H1 (cell line): ENCODE data around the gene HIVEP3. TPM values are rescaled to one million over a fixed set of nuclear protein-coding genes. Genes with fewer than 3 reads are reported as not detected.

Experiments
- EGR1 ChIP-seq: IDR thresholded peaks from 2 replicates; pipeline ENCODE4 v1.6.1; 2011; ENCODE audit warnings: low read depth, low read length, borderline replicate concordance
- HDAC6 ChIP-seq: IDR thresholded peaks from one replicate; pipeline ENCODE4 v1.7.1; 2012; ENCODE audit warnings: low read depth, mild to moderate bottlenecking, inconsistent platforms, low read length, moderate library complexity
- NANOG ChIP-seq: IDR thresholded peaks from 2 replicates; pipeline ENCODE4 v1.6.1; 2011; ENCODE audit warnings: low read length, low read depth, mild to moderate bottlenecking, inconsistent platforms; ENCODE audit not compliant: insufficient read depth, poor library complexity, severe bottlenecking
- POU5F1 ChIP-seq: IDR thresholded peaks from 2 replicates; pipeline ENCODE4 v1.6.1; 2011; ENCODE audit warnings: low read depth, mild to moderate bottlenecking, low read length, moderate library complexity
- RXRA ChIP-seq: IDR thresholded peaks from 2 replicates; pipeline ENCODE4 v1.6.1; 2011; ENCODE audit warnings: low read depth, mild to moderate bottlenecking, low read length, moderate library complexity; ENCODE audit not compliant: insufficient read depth
- polyA plus RNA-seq, 7 experiments: library from polyadenylated mRNA; depleted of rRNA in 3 of 7; stranded (reverse) in 5 of 7; unstranded in 2 of 7; fragments of >200 nt in 5 of 7; fragments of 200-250 nt in 2 of 7; gene quantifications; 1 replicate in 5 of 7; 2 replicates in 1 of 7; 4 replicates in 1 of 7; pipeline versions ENCODE4 v1.2.1 to v1.2.3, GENCODE V29; 2011 to 2013; ENCODE audit warnings: missing spikeins in 2 of 7, mixed read lengths in 2 of 7
- total RNA-seq: library from RNA; stranded (reverse); fragmentation: NEBNext Ultra II Directional; extraction: Animal tissue kit (Norgen Biotek cat#: 25700); gene quantifications from 2 replicates; pipeline ENCODE4 v1.2.1, GENCODE V29; 2021

Gene HIVEP3
- total and polyA plus RNA-seq, 2 of the 8 experiments (the other 6 are each of a cell fraction or from before 2014, with no cell fraction given): 0.24 to 0.69 TPM

DNA sequence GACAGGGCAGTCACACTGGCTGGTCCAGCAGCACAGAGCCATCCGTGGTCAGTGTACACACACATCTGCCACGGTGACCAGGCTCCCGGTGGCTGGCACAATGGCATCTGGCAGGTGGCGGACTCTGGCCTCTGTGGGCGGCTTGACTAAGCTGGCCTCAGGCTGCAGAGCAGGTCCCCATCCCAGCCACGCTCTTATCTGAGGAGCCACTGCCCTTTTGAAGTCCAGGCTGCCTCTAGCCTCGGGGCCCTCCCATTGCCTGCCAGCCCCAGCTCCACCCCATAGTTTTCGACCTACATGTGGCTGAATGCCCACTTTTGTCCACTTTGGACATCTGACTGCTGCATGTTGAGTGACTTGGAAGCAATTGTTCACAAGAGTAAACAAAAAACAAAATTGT, 404.3 kb downstream of the HIVEP3 start (continued):
- TF ChIP-seq NANOG (no peak), HDAC6 (no peak), EGR1 (no peak), POU5F1 (no peak), RXRA (no peak)
